ENCODE results near the gene SPCS2. TPM values are rescaled to one million over a fixed set of nuclear protein-coding genes. Genes with fewer than 3 reads are reported as not detected.

SPCS2 gene
- total RNA-seq, 4 donors from 2014 or later: 6.4 to 59.9 (median 21.0) TPM

DNA sequence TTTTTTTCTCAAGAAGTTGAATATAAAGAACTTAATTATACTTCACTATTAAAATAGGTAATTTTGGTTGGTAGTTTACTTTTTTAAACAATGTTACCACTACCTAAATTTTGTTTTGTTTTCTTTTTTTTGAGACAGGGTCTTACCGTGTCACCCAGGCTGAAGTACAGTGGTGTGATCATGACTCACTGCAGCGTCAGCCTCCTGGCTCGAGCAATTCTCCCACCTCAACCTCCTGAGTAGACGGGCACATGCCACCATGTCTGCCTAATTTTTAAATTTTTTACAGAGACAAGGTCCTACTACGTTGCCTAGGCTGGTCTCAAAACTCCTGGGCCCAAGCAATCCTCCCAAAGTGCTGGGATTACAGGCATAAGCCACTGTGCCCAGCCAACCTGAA, 17.6 kb downstream of the SPCS2 start:
- intact Hi-C loops (cut with DNase I; ENCODE audit: low total_unique reads) (no loop called here), in situ Hi-C loops (cut with MboI; ENCODE audit: low pct_ligation_motif_present in 1 of 4, low pct_unique_long_range_greater_than_20kb in 1 of 4, low sequenced_read_pairs in 3 of 4) (no loop called here)
- no peaks in the 10 kb centered on the region for H3K27me3 ChIP-seq
- H3K9me3 ChIP-seq: no peaks in the 10 kb centered on the region
- H3K27ac ChIP-seq: no peak overlapping the region
- TF ChIP-seq POLR2AphosphoS5 (IDR thresholded peaks at IDR 0.05) (no peak), EP300 (IDR thresholded peaks at IDR 0.05; ENCODE audit: low read depth) (no peak), POLR2A (IDR thresholded peaks at IDR 0.05) (no peak), CTCF (IDR thresholded peaks at IDR 0.05) (no peak)
- H3K4me1 ChIP-seq: peaks cover 0 to 6% (median 0%) of the 10 kb centered on the region in 4 donors
- H3K4me3 ChIP-seq: no peak overlapping the region
- 79 to 86% methylated on average over 3 to 5 of the region's 5 CpGs for WGBS, 2 donors (ENCODE audit: low coverage in 1 of 2)
- peaks cover 0 to 44% (median 9%) of the 10 kb centered on the region in 4 donors for H3K36me3 ChIP-seq
- no peak for DNase-seq

DNA sequence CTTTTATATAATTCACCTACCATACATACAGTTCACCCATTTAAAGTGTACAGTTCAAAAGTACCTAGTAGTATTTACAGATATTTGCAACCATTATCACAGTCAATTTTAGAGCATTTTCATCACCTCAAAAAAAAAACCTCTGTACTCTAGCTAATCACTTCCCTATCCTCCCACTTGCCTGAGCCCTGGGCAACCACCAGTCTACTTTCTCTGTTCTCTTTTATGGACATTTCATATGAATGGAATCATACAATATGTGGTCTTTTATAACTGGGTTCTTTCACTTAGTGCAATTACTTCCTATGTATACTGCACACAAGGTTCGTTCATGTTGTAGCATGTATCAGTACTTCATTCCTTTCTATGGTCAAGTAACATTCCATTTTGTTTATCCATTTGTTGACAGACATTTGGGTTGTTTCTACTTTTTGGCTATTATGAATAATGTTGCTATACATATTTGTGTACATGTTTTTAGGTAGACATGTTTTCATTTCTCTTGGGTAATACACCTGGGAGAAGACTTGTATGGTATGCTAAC, 21.9 kb downstream of the SPCS2 start:
- WGBS, 2 donors (ENCODE audit: low coverage in 1 of 2): 77 to 86% methylated on average over 1 of the region's 1 CpG
- no peak overlapping the region for H3K4me3 ChIP-seq
- no peaks in the 10 kb centered on the region for H3K9me3 ChIP-seq
- no peaks in the 10 kb centered on the region for H3K27me3 ChIP-seq
- intact Hi-C loops (cut with DNase I; ENCODE audit: low total_unique reads): no loop called here
- TF ChIP-seq EP300 (IDR thresholded peaks at IDR 0.05; ENCODE audit: low read depth) (no peak), POLR2A (IDR thresholded peaks at IDR 0.05) (no peak), CTCF (IDR thresholded peaks at IDR 0.05) (no peak), POLR2AphosphoS5 (IDR thresholded peaks at IDR 0.05) (no peak)
- no peak for DNase-seq
- H3K36me3 ChIP-seq: peaks cover 0 to 55% (median 14%) of the 10 kb centered on the region in 4 donors
- H3K4me1 ChIP-seq: no peaks in the 10 kb centered on the region
- in situ Hi-C loops (cut with MboI; ENCODE audit: low pct_ligation_motif_present in 1 of 4, low pct_unique_long_range_greater_than_20kb in 1 of 4, low sequenced_read_pairs in 3 of 4): no loop called here
- H3K27ac ChIP-seq: no peak overlapping the region

- Histone ChIP-seq H3K4me3 (no peak overlapping the region), H3K27me3 (no peaks in the 10 kb centered on the region), H3K9me3 (no peaks in the 10 kb centered on the region), H3K4me1 (no peaks in the 10 kb centered on the region), H3K36me3 (peaks cover 0 to 56% (median 17%) of the 10 kb centered on the region in 4 donors), H3K27ac (no peak overlapping the region)
- in situ Hi-C loops (cut with MboI; ENCODE audit: low pct_ligation_motif_present in 1 of 4, low pct_unique_long_range_greater_than_20kb in 1 of 4, low sequenced_read_pairs in 3 of 4) (no loop called here), intact Hi-C loops (cut with DNase I; ENCODE audit: low total_unique reads) (no loop called here)
- 46 to 90% methylated on average over 3 to 6 of the region's 6 CpGs for WGBS, 2 donors (ENCODE audit: low coverage in 1 of 2)
- TF ChIP-seq POLR2AphosphoS5 (IDR thresholded peaks at IDR 0.05) (no peak), CTCF (IDR thresholded peaks at IDR 0.05) (no peak), POLR2A (IDR thresholded peaks at IDR 0.05) (no peak), EP300 (IDR thresholded peaks at IDR 0.05; ENCODE audit: low read depth) (no peak)
- DNase-seq: no peak
These were observed 22.4 kb downstream of the SPCS2 start for GRCh38 chr11:74971424-74971823.

- intact Hi-C loops (cut with DNase I; ENCODE audit: low total_unique reads): no loop called here
- no peak for DNase-seq
- no peak overlapping the region for H3K27ac ChIP-seq
- in situ Hi-C loops (cut with MboI; ENCODE audit: low pct_ligation_motif_present in 1 of 4, low pct_unique_long_range_greater_than_20kb in 1 of 4, low sequenced_read_pairs in 3 of 4): no loop called here
- TF ChIP-seq POLR2A (IDR thresholded peaks at IDR 0.05) (no peak), POLR2AphosphoS5 (IDR thresholded peaks at IDR 0.05) (no peak), EP300 (IDR thresholded peaks at IDR 0.05; ENCODE audit: low read depth) (no peak), CTCF (IDR thresholded peaks at IDR 0.05) (no peak)
- H3K36me3 ChIP-seq: peaks cover 0 to 31% (median 14%) of the 10 kb centered on the region in 4 donors
- H3K27me3 ChIP-seq: no peaks in the 10 kb centered on the region
- H3K4me3 ChIP-seq: no peak overlapping the region
- WGBS, 2 donors (ENCODE audit: low coverage in 1 of 2): 89 to 91% methylated on average over 3 to 4 of the region's 4 CpGs
- no peaks in the 10 kb centered on the region for H3K9me3 ChIP-seq
- no peaks in the 10 kb centered on the region for H3K4me1 ChIP-seq
These were observed 29.0 kb downstream of the SPCS2 start for GRCh38 chr11:74978041-74978440.

Data from transverse colon (tissue), 4 donors.